Activated naive CD4-positive, alpha-beta T cell treated with anti-CD3 and anti-CD28 coated beads, Interleukin-2, amount 50 U/mL, for 24 hours (primary cell): Measurements from ENCODE around the gene RBP7.
"Not testable (repeated sequence)": the region's sequence is repeated elsewhere in the genome, so short reads cannot be mapped to it uniquely, and the experiment has no call there.

Experiments used
- H3K27ac Mint-ChIP-seq: one replicate; pipeline ENCODE4 v1.8.0; 2021; ENCODE audit warnings: mild to moderate bottlenecking, mixed read lengths
- H3K27me3 Mint-ChIP-seq: one replicate; pipeline ENCODE4 v1.8.0; 2021; ENCODE audit warnings: mixed read lengths
- H3K36me3 Mint-ChIP-seq: one replicate; pipeline ENCODE4 v1.8.0; 2021; ENCODE audit warnings: mixed read lengths
- H3K4me1 Mint-ChIP-seq: one replicate; pipeline ENCODE4 v1.8.0; 2021; ENCODE audit warnings: mixed read lengths
- H3K4me3 Mint-ChIP-seq: one replicate; pipeline ENCODE4 v1.8.0; 2021; ENCODE audit warnings: mild to moderate bottlenecking, mixed read lengths
- H3K9me3 Mint-ChIP-seq: one replicate; pipeline ENCODE4 v1.8.0; 2021; ENCODE audit warnings: mixed read lengths

The RBP7 gene

DNA sequence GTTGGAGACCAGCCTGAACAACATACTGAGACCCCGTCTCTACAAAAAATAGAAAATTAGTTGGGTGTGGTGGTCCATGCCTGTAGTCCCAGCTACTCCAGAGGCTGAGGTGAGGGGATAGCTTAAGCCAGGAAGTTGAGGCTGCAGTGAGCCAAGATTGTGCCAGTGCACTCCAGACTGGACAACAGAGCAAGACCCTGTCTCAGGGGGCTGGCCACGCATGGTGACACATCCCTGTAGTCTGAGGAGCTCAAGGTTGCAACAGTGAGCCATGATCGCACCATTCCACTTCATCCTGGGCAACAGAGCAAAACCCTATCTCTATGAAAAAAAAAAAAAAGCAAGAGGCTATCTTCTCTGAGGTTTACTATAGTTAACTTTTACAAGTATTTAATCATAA is 23.1 kb downstream of the RBP7 start:
- no peaks in the 10 kb centered on the region for H3K27me3 Mint-ChIP-seq
- H3K36me3 Mint-ChIP-seq = no peaks in the 10 kb centered on the region
- H3K27ac Mint-ChIP-seq = no peak overlapping the region
- H3K4me3 Mint-ChIP-seq = no peak overlapping the region
- no peaks in the 10 kb centered on the region for H3K4me1 Mint-ChIP-seq
- H3K9me3 Mint-ChIP-seq = no peaks in the 10 kb centered on the region

DNA sequence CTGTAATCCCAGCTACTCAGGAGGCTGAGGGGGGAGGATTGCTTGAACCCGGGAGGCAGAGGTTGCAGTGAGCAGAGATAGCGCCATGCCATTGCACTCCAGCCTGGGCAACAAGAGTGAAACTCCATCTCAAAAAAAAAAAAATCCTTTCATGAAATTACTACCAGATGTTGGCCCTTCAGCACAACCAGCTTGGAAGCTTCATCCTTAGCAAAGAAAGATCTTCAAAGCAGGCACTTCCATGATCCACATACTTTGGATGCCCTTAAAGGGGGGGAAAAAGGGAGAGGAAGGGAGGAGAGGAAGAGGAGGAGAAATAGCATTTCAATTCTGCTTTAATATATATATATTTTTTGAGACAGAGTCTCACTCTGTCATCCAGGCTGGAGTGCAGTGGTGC is 23.6 kb downstream of the RBP7 start:
- H3K4me1 Mint-ChIP-seq, H3K9me3 Mint-ChIP-seq, H3K27ac Mint-ChIP-seq, H3K36me3 Mint-ChIP-seq, H3K4me3 Mint-ChIP-seq, H3K27me3 Mint-ChIP-seq: not testable (repeated sequence)

DNA sequence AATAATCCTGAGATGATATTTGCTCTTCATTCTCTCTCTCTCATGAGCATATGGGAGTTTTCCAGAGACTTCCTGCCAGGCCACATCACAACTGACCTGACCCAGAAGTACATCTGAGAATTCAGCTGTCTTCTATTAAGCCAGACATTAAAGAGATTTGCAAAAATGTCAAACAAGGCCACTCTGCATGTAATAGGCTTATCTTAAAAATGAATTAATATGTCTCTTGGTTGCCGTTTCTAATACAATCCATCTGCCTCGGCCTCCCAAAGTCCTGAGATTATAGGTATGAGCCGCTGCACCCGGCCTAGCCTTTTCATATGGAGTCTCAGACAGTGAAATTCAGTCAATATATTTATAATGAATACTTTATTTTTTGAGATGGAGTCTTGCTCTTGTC is 25.0 kb downstream of the RBP7 start:
- H3K9me3 Mint-ChIP-seq, H3K4me1 Mint-ChIP-seq, H3K36me3 Mint-ChIP-seq: not testable (repeated sequence)

DNA sequence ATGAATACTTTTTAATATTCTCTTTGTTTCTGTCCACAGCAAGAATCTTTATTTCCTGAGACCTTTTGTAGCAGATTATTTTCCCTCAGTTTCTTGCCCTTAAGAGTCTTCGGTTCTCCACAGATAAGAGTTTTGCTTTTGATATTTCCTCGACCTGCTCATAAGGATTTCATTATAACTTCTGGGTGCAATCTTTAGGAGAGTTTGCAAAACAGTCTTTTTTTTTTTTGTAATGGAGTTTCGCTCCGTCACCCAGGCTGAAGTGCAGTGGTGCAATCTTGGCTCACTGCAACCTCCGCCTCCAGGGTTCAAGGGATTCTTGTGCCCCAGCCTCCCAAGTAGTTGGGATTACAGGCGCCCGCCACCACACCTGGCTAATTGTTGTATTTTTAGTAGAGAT is 25.6 kb downstream of the RBP7 start:
- H3K27me3 Mint-ChIP-seq = no peaks in the 10 kb centered on the region
- no peak overlapping the region for H3K27ac Mint-ChIP-seq
- H3K9me3 Mint-ChIP-seq = no peaks in the 10 kb centered on the region
- H3K4me1 Mint-ChIP-seq = no peaks in the 10 kb centered on the region
- no peak overlapping the region for H3K4me3 Mint-ChIP-seq
- no peaks in the 10 kb centered on the region for H3K36me3 Mint-ChIP-seq

More for the DNA sequence above, 25.0 kb downstream of the RBP7 start:
- not testable (repeated sequence) for H3K27ac Mint-ChIP-seq, H3K4me3 Mint-ChIP-seq, H3K27me3 Mint-ChIP-seq

DNA sequence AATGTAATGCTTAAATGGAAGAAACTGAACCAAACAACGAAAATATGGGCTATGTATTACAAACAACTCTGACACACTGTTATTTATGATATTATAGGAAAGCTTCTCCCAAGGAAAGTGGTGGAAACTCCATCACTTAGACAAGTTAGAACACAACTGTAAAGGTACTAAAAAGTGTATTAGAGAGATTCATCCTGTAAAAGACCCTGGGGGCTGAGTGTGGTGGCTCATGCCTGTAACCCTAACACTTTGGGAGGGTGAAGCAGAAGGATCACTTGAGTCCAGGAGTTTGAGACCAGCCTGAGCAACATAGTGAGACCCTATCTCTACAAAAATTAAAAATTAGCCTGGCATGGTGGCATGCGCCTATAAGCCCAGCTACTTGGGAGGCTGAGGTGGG is 28.3 kb downstream of the RBP7 start:
- Mint-ChIP-seq H3K27me3 (no peaks in the 10 kb centered on the region), H3K4me1 (no peaks in the 10 kb centered on the region), H3K36me3 (no peaks in the 10 kb centered on the region), H3K9me3 (no peaks in the 10 kb centered on the region), H3K4me3 (no peak overlapping the region), H3K27ac (no peak overlapping the region)

DNA sequence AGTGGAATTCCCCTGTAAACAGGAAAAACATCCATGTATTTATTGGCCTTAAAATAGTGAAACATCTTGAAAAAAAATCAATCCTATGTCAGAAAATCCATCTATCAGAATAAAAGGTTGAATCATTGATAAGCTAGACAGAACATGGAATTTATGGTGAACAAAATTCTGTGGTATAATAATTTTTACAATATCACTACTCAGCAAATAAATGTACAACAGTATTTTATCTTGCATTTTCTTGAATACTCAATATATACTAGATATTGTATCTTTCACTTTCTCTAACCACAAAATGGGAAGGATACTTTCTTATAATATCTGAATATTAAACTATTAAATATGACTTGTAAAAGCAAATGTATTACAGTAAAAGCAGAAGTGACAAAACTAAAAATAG is 30.0 kb downstream of the RBP7 start:
- H3K27ac Mint-ChIP-seq = no peak overlapping the region
- H3K4me3 Mint-ChIP-seq = no peak overlapping the region
- H3K36me3 Mint-ChIP-seq = no peaks in the 10 kb centered on the region
- H3K9me3 Mint-ChIP-seq = no peaks in the 10 kb centered on the region
- no peaks in the 10 kb centered on the region for H3K27me3 Mint-ChIP-seq
- H3K4me1 Mint-ChIP-seq = peaks cover under 1% of the 10 kb centered on the region

DNA sequence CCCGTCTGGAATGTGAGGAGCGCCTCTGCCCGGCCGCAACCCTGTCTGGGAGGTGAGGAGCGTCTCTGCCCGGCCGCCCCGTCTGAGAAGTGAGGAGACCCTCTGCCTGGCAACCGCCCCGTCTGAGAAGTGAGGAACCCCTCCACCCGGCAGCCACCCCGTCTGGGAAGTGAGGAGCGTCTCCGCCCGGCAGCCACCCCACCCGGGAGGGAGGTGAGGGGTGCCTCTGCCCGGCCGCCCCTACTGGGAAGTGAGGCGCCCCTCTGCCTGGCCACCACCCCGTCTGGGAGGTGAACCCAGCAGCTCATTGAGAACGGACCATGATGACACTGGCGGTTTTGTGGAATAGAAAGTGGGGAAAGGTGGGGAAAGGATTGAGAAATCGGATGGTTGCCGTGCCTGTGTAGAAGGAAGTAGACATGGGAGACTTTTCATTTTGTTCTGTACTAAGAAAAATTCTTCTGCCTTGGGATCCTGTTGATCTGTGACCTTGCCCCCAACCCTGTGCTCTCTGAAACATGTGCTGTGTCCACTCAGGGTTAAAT is 32.0 kb downstream of the RBP7 start:
- H3K4me3 Mint-ChIP-seq, H3K27ac Mint-ChIP-seq, H3K27me3 Mint-ChIP-seq, H3K36me3 Mint-ChIP-seq, H3K9me3 Mint-ChIP-seq: not testable (repeated sequence)
- peaks cover 11% of the 10 kb centered on the region for H3K4me1 Mint-ChIP-seq

DNA sequence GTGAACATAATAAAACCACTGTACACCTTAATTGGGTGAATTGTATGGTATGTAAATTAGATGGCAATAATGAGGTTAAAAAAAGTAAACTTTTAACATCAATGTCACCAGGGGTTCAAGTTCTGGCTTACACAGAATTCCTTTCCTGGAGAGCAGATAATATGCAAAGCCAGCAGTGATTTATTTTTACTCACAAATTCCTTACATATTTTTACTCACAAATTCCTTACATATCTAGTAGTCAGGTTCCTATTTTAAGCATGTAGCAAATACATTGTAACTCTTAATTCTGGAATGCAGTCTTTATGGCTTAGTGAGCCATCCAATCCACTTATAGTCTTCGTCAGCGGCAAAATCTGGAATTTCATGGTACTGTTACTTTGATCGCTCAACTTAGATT is 34.4 kb downstream of the RBP7 start:
- Mint-ChIP-seq H3K27me3 (no peaks in the 10 kb centered on the region), H3K4me3 (no peak overlapping the region), H3K9me3 (no peaks in the 10 kb centered on the region), H3K27ac (no peak overlapping the region), H3K4me1 (peaks cover 18% of the 10 kb centered on the region), H3K36me3 (no peaks in the 10 kb centered on the region)

DNA sequence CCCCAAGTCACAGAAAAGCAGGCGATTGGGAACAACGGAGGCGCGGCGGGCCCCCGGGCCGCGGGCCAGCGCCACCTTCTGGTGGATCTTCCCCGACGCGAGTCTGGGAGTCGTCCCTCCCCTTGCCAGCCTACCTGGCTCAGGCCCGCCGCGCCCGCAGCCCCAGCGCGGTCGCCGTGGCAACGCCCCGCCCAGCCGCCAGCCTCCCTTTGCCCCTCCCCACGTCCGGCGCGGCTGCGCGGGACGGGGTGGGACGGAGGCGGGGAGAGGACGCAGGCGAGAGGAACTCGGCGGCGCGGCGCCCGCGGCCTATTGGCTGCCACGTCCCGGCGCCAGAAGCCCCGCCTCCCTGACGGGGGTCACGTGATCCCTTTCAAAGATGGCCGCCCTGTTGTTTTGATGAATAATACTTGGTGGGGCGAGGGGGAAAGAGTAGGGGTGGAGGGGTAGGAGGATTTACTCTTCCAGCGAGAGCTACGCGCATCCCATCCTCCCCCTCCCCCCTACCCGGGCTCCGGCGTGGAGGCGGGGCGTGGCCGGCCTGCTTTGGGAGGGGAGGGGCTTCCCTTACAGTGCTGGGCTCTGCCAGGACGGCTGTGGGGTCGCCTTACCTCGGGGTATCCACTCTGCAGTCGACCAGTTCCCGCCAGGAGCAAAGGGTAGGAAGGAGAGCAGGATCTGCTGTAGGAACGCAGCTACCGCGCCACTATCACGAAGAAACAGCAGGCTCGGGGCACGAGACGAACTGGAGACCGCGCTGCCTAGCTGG is 35.7 kb downstream of the RBP7 start, which contains the start of gene UBE4B:
TSS of gene UBE4B (plus strand) at position 369 of the 769 bp plus-strand sequence. CDS start 713 bp downstream, outside the sequence.
- H3K27ac Mint-ChIP-seq = peak within 1 kb of the TSS; percentile 89
- H3K36me3 Mint-ChIP-seq = no peaks in the 10 kb centered on the region

DNA sequence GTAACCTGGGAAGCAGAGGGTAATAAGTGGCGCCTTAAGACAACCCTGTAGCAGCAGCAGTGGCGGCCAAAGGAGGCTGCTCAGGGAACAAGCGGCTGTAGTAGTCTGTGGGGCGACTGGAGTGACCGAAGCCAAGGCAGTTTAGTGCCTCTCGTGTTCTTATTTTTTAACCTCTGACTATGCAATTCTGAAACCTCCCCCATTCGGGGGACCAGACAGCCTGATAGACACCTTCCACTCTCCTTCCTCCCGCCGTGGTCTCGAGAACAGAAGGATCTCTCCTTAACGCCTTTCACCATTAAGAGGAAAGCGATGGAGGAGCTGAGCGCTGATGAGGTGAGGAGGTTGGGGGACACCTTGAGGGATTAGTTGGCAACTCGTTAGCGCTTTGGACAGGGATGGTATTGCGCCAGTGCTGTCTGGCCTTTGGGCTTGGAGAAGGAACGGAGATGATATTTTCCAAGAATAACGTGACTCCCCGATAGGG is 36.4 kb downstream of the RBP7 start:
- Mint-ChIP-seq H3K36me3 (no peaks in the 10 kb centered on the region), H3K27me3 (no peaks in the 10 kb centered on the region), H3K9me3 (no peaks in the 10 kb centered on the region), H3K4me1 (peaks cover 18% of the 10 kb centered on the region), H3K27ac (peak overlapping the region; percentile 84), H3K4me3 (peak overlapping the region; percentile 88)

More for the DNA sequence above, 35.7 kb downstream of the RBP7 start, which contains the start of gene UBE4B:
- Mint-ChIP-seq H3K27me3 (no peaks in the 10 kb centered on the region), H3K4me3 (peak within 1 kb of the TSS; percentile 88), H3K9me3 (no peaks in the 10 kb centered on the region), H3K4me1 (peaks cover 18% of the 10 kb centered on the region)

DNA sequence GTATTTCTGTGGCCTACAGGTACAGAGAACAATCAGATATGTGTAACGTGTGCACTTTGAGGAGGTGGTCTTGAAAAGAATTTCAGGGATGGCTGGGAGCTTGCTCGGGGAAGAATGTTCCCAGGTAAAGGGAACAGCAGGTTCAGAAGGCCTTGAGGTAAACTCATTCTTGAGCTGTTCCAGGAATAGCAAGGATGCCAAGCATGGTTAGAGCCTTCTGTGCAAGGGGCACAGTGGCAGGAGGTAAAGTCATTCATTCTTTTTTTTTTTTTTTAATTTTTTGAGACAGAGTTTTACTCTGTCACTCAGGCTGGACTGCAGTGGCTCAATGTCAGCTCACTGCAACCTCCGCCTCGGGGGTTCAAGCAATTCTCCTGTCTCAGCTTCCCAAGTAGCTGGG is 45.7 kb downstream of the RBP7 start:
- H3K27ac Mint-ChIP-seq = no peak overlapping the region
- peaks cover 39% of the 10 kb centered on the region for H3K4me1 Mint-ChIP-seq
- no peak overlapping the region for H3K4me3 Mint-ChIP-seq
- peaks cover 10% of the 10 kb centered on the region for H3K36me3 Mint-ChIP-seq
- H3K9me3 Mint-ChIP-seq = no peaks in the 10 kb centered on the region
- H3K27me3 Mint-ChIP-seq = no peaks in the 10 kb centered on the region

DNA sequence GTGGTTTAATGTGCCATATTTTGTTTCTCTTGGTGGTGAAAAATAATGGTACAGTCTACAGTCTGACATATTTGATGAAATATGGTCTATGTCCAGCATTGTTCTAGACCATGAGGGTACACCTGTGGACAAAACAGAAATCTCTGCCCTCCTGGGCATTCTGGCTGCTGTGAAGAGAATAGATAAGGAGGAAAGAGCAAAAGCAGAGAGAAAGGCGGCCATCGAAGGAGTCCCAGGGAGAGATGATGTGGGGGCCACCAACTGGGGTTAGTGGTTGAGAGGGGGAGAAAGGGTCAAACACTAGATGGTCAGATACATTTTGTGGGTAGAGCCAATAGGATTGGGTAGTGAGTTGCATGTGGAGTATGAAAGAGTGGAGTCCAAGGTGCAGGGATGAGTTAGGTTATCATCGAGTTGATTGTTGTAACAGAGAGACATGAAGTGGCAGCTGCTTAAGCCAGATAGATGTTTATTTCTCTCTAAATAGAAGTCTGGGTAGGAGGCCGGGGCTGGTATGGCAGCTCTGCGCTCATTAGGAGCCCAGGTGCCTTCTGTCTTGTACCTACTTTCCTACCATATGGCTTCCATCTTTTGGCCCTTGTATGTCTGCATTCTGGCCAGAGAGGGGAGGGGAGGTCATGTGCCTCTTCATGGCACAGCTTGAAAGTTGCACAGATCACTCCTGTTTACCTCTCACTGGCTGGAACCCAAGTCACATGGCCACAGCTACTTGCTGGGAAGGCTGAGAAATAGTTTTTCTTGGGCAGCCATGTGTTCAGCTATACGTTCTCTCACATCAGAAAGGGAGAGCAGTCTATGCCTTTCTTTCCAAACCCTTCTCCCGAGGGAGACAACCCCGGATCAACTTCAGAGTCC is 48.7 kb downstream of the RBP7 start:
- Mint-ChIP-seq H3K27ac (no peak overlapping the region), H3K9me3 (no peaks in the 10 kb centered on the region), H3K27me3 (no peaks in the 10 kb centered on the region), H3K4me3 (no peak overlapping the region), H3K36me3 (peaks cover 11% of the 10 kb centered on the region), H3K4me1 (peaks cover 46% of the 10 kb centered on the region)

DNA sequence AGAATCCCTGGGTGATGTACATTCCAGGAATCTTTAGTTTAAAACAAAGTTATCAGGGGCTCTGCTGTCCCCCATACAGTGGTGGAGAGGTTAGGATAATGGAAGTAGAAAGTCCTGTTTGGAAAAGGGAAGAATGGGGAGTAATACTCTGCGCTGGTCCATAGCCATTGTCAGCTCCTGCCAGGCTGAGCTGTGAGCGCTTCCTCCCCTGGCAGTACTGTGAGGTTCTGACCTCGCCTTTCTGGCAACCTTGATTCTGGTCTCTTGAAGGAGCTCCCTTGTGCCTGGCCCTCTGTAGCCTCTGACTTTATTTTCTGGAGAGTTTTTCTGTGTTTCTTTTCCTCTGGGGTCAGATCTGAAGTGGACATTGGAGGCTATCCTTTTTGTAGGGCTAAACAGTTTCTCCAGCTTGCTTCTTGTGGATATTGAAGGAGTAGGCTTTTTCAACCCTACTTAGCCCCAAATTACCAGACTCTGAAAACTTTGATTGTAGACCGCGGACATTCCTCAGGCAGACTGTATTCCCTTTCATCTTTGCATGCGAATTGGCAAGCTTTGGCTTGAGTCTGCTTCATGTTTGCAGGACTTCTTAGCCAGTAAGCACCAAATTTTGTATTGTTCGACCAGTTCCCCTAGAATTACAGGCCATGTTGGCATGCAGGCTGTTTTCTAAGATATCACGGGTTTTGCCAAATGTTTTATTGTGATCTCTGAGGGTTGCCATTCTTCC is 49.5 kb downstream of the RBP7 start:
- Mint-ChIP-seq H3K4me1 (peaks cover 46% of the 10 kb centered on the region), H3K9me3 (no peaks in the 10 kb centered on the region), H3K27me3 (no peaks in the 10 kb centered on the region), H3K27ac (no peak overlapping the region), H3K4me3 (no peak overlapping the region), H3K36me3 (peaks cover 10% of the 10 kb centered on the region)

DNA sequence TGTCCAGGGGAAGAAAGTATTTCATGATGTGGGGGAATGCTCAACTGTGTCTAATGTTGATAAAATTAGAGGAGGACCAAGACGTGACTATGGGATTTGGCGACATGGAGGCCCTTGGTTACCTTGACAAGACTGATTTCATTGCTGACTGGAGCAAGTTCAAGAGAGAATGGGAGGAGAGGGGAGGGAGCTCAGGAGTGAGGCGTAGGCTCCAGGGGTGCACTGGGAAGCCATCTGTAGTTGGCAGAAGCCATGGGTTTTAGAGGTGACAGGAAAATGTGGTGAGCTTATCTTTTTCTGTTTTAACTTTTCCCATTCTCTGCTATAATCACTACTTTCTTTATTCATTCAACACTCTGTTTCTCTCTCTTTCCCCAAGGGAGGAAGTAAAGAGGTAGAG is 51.6 kb downstream of the RBP7 start:
- no peak overlapping the region for H3K4me3 Mint-ChIP-seq
- H3K27me3 Mint-ChIP-seq = no peaks in the 10 kb centered on the region
- no peak overlapping the region for H3K27ac Mint-ChIP-seq
- H3K9me3 Mint-ChIP-seq = no peaks in the 10 kb centered on the region
- H3K4me1 Mint-ChIP-seq = peaks cover 42% of the 10 kb centered on the region
- H3K36me3 Mint-ChIP-seq = peaks cover 11% of the 10 kb centered on the region

DNA sequence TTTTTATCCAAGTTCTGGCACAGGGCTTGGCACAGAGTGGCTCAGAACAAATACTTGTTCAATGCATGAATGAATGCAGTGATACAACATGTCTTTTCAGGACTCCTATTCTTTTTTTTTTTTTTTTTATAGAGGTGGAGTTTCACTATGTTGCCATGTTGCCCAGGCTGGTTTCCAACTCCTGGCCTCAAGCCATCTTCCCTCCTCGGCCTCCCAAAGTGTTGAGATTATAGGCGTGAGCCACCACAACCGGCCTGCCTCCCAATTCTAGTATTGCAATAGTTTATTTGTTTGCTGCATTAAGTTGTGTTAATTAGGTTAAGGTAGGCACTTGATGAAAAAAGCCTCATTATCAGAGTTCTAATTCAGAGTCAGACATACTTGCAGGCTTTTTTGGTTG is 53.6 kb downstream of the RBP7 start:
- Mint-ChIP-seq H3K9me3 (no peaks in the 10 kb centered on the region), H3K36me3 (peaks cover 12% of the 10 kb centered on the region), H3K4me3 (no peak overlapping the region), H3K27me3 (no peaks in the 10 kb centered on the region), H3K4me1 (peaks cover 33% of the 10 kb centered on the region), H3K27ac (no peak overlapping the region)
